Lower leg skin (tissue), 3 donors: ENCODE measurements around the gene EXOSC10.

ENCODE experiments used
- CTCF ChIP-seq, 3 donors: fragments of 450-650 bp; IDR thresholded peaks; one replicate each; pipeline ENCODE4 v1.5.1; 2016; ENCODE audit warnings: antibody characterized with exemption in 3 of 3, mild to moderate bottlenecking in 3 of 3, moderate library complexity in 2 of 3
- POLR2A ChIP-seq, 2 donors: fragments of 450-650 bp; IDR thresholded peaks; one replicate each; pipeline ENCODE4 v1.6.1; 2016 to 2017; ENCODE audit warnings: antibody characterized with exemption in 2 of 2, mild to moderate bottlenecking in 1 of 2, moderate library complexity in 1 of 2

- TF ChIP-seq CTCF (IDR thresholded peaks at IDR 0.05) (no peak), POLR2A (IDR thresholded peaks at IDR 0.05) (no peak)
These were observed 47.7 kb downstream of the EXOSC10 start for GRCh38 chr1:11051781-11052511.
